ENCODE results near the gene SSB. TPM values are rescaled to one million over a fixed set of nuclear protein-coding genes. Genes with fewer than 3 reads are reported as not detected.

The SSB gene
- total and polyA plus RNA-seq, 9 of the 15 experiments (the other 6 are each of a cell fraction or from before 2014, with no cell fraction given) = 317 to 849 (median 515) TPM

DNA sequence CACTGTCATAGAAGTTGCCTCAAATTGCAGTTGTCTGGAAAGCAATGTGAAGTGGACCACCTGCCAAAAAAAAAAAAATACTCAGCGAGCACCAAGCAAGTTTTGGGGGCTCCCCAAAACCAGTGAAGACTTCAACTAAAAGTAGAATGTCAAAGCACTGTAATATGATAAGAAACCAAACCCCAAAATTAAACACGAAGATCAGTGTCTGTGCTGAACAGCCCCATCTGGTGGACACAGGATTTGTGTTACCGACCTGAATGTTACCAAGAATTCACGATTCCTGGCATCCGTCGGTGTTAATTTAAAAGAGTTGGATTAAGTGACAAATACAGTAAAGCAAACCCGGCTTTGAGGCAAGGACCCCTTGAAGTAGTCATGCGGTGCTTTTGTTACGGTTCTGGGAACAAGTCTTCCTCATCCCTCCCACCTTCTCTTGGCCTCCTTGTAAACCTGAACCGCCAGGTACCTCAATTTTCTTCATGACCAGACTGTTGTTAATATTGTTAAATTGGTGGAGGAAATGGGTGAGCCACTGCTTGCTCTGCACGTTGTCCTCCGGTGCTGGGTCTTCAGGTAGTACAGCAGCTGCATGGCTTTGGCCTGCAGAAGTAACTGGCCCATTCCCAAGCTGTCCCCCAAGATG lies 31.3 kb upstream of the SSB start (continued):
- TF ChIP-seq SIN3A (IDR thresholded peaks at IDR 0.05; ENCODE audit: borderline replicate concordance in 2 of 2, control insufficient read depth in 1 of 2, low read depth in 2 of 2, low read length in 2 of 2) = no peak
- TF ChIP-seq KAT7 (CRISPR knock-in tag; IDR thresholded peaks at IDR 0.05; ENCODE audit: borderline replicate concordance) = no peak
- TF ChIP-seq SAP30 (IDR thresholded peaks at IDR 0.05; ENCODE audit: borderline replicate concordance, insufficient read depth, low read depth, low read length, poor library complexity, severe bottlenecking) = no peak

DNA sequence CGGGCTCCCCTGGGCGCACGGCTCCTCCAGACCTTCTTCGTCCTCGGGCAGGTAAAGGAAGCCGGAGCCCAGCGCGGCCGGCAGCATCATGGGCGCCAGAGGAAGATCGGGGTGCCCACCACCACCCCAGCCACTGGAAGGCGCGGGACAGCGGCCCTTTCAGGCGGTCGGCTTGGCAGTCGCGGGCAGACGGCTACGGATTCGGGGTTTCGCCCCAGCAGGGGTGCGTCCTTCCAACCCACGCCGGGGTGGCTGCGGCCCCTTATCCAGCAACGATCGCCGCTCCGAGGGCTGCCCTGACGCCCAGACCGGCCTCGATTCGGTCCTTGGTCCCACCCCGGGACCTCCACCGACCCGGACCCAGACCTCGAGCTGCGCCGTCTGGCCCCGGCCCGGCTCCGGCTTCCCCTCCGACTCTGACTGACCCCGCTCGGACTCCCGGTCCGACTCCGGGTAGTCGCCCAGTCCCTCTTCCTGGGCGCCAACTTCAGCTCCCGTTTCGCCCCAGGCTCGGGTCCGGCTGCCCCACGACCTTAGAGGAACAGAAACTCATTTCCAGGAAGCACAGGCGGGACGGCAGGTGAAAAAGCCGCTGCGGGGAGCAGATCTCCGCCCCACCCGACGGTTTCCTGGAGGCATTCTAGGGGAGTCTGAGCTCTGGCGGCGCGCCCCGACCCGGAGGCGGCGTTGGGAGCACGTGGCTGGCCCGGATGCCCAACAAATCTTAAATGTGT lies 30.2 kb upstream of the SSB start:
- Histone ChIP-seq H3K79me2 (ENCODE audit: control insufficient read depth, insufficient read depth, low read length) (no peaks in the 10 kb centered on the region), H4K20me1 (replicated peaks; ENCODE audit: control insufficient read depth, insufficient read depth, low read length) (no peaks in the 10 kb centered on the region), H2AFZ (ENCODE audit: low read depth, low read length) (no peak overlapping the region), H3K36me3 (ENCODE audit: control insufficient read depth, insufficient read depth, low read length) (no peaks in the 10 kb centered on the region), H3K9me1 (ENCODE audit: control insufficient read depth, insufficient read depth, low read length) (no peaks in the 10 kb centered on the region), H3K4me2 (ENCODE audit: insufficient read depth, low read length) (no peak overlapping the region), H3K27ac (ENCODE audit: extremely low read depth, low read depth, low read length) (no peak overlapping the region), H3K9me3 (replicated peaks; ENCODE audit: control insufficient read depth, insufficient read depth, low read depth, low read length) (no peaks in the 10 kb centered on the region), H3K27me3 (ENCODE audit: control insufficient read depth in 2 of 2, insufficient read depth in 2 of 2, low read length in 2 of 2) (no peaks in the 10 kb centered on the region), H3K4me1 (replicated peaks in 1 of 2; ENCODE audit: control insufficient read depth in 2 of 2, insufficient read depth in 2 of 2, low read length in 2 of 2) (peaks cover 0 to 5% of the 10 kb centered on the region in 2 experiments; a peak in 2 of 5 replicates), H3K9ac (ENCODE audit: insufficient read depth in 1 of 2, low read depth in 2 of 2, low read length in 2 of 2) (no peak overlapping the region), H3K4me3 (no peak overlapping the region)
- 92% methylated on average over 54 of the region's 72 CpGs for WGBS (ENCODE audit: insufficient coverage, low coverage, missing lambda C conversion rate)
- TF ChIP-seq ETV6 (IDR thresholded peaks at IDR 0.05; ENCODE audit: borderline replicate concordance in 1 of 2, low read depth in 2 of 2, low read length in 1 of 2) = no peak
- no peak for TF ChIP-seq ETV6 (CRISPR knock-in tag; IDR thresholded peaks at IDR 0.05; ENCODE audit: borderline replicate concordance)
- TF ChIP-seq ZNF444 (CRISPR knock-in tag; IDR thresholded peaks at IDR 0.05) = no peak
- TF ChIP-seq ZNF707 (CRISPR knock-in tag; conservative IDR thresholded peaks at IDR 0.05) = no peak
- TF ChIP-seq CBFB (CRISPR knock-in tag; IDR thresholded peaks at IDR 0.05) = no peak
- TF ChIP-seq, protein P1, sequence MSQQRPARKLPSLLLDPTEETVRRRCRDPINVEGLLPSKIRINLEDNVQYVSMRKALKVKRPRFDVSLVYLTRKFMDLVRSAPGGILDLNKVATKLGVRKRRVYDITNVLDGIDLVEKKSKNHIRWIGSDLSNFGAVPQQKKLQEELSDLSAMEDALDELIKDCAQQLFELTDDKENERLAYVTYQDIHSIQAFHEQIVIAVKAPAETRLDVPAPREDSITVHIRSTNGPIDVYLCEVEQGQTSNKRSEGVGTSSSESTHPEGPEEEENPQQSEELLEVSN (IDR thresholded peaks at IDR 0.05; ENCODE audit: borderline replicate concordance in 1 of 2, extremely low read depth in 1 of 2, insufficient read depth in 1 of 2, insufficient read length in 1 of 2, low read depth in 1 of 2, low read length in 1 of 2, poor library complexity in 1 of 2, severe bottlenecking in 1 of 2) = peak in 1 of 2 experiments; percentile 3
- TF ChIP-seq KLF16 (IDR thresholded peaks at IDR 0.05) = no peak
- no peak for FAIRE-seq
- POLR2A ChIA-PET = no interaction called here
- intact Hi-C loops (cut with micrococcal nuclease) = no loop called here
- in situ Hi-C loops (cut with MboI) = no loop called here
- CTCF ChIA-PET (ENCODE audit: low intra/inter-chr PET ratio) = no interaction called here
- no TSS peak for BruUV-seq (replicated peaks)
- DNase-seq (ENCODE audit: extremely low read depth in 1 of 4, low spot score in 3 of 4) = no peak
- no peak for ATAC-seq
